Fibroblast of lung (primary cell): Measurements from ENCODE around the gene CYP2W1. TPM values are rescaled to one million over a fixed set of nuclear protein-coding genes. Genes with fewer than 3 reads are reported as not detected.

Experiments
- DNase-seq, 2 donors: peaks; one replicate each; pipeline versions ENCODE4 v3.0.0 to v3.0.0-alpha.2; 2010; ENCODE audit warnings: low read depth in 2 of 2
- H2AFZ ChIP-seq: 2 replicates; pipeline ENCODE4 v1.5.1; 2012; ENCODE audit warnings: low read length, control low read depth, inconsistent platforms
- H3K27ac ChIP-seq: 2 replicates; pipeline ENCODE4 v1.5.1; 2011; ENCODE audit warnings: low read length, control low read depth; ENCODE audit not compliant: insufficient read depth
- H3K27me3 ChIP-seq: 2 replicates; pipeline ENCODE4 v1.5.1; 2011; ENCODE audit warnings: mild to moderate bottlenecking, low read length; ENCODE audit not compliant: control insufficient read depth, insufficient read depth
- H3K36me3 ChIP-seq: 2 replicates; pipeline ENCODE4 v1.5.1; 2011; ENCODE audit warnings: low read length; ENCODE audit not compliant: control insufficient read depth, insufficient read depth
- H3K4me1 ChIP-seq: 2 replicates; pipeline ENCODE4 v1.5.1; 2011; ENCODE audit warnings: low read length; ENCODE audit not compliant: control insufficient read depth, insufficient read depth; ENCODE audit errors: extremely low read depth
- H3K4me2 ChIP-seq: 2 replicates; pipeline ENCODE4 v1.5.1; 2011; ENCODE audit warnings: low read length, control low read depth; ENCODE audit not compliant: insufficient read depth; ENCODE audit errors: extremely low read depth
- H3K4me3 ChIP-seq, 4 experiments: fragments of 200-600 bp in 1 of 4; sonication (generic) in 1 of 4; replicated peaks in 1 of 4; 2 replicates each; pipeline ENCODE4 v1.5.1; 2011 to 2016; ENCODE audit warnings: low read length in 4 of 4, low read depth in 3 of 4, mild to moderate bottlenecking in 3 of 4, control low read depth in 2 of 4, inconsistent platforms in 1 of 4, mixed read lengths in 1 of 4; ENCODE audit not compliant: insufficient read depth in 1 of 4; ENCODE audit errors: control extremely low read depth in 1 of 4
- H3K79me2 ChIP-seq: 2 replicates; pipeline ENCODE4 v1.5.1; 2012; ENCODE audit warnings: mild to moderate bottlenecking, low read length, inconsistent platforms; ENCODE audit not compliant: control insufficient read depth, insufficient read depth
- H3K9ac ChIP-seq: 2 replicates; pipeline ENCODE4 v1.5.1; 2011; ENCODE audit warnings: mild to moderate bottlenecking, low read length, control low read depth; ENCODE audit not compliant: insufficient read depth
- H3K9me3 ChIP-seq: 2 replicates; pipeline ENCODE4 v1.5.1; 2012; ENCODE audit warnings: low read depth, low read length; ENCODE audit not compliant: control insufficient read depth, insufficient read depth
- H4K20me1 ChIP-seq: 2 replicates; pipeline ENCODE4 v1.5.1; 2011; ENCODE audit warnings: low read length; ENCODE audit not compliant: control insufficient read depth, insufficient read depth; ENCODE audit errors: extremely low read depth
- EZH2 ChIP-seq: IDR thresholded peaks from 2 replicates; pipeline ENCODE4 v1.5.1; 2012; ENCODE audit warnings: low read length, control low read depth, mild to moderate bottlenecking; ENCODE audit errors: missing control alignments
- polyA minus RNA-seq: library from RNA; depleted of rRNA, polyadenylated mRNA; stranded (reverse); fragments of >200 nt; gene quantifications from 2 replicates; pipeline ENCODE4 v1.2.3, GENCODE V29; 2011; ENCODE audit warnings: low replicate concordance
- polyA plus RNA-seq, 2 donors: library from polyadenylated mRNA; depleted of rRNA in 1 of 2; stranded (reverse) in 1 of 2; unstranded in 1 of 2; fragments of >200 nt; gene quantifications; 2 replicates each; pipeline ENCODE4 v1.2.1, GENCODE V29; 2011 to 2012; ENCODE audit warnings: missing spikeins in 1 of 2
- total RNA-seq: library from RNA; depleted of rRNA; stranded (reverse); fragments of >200 nt; gene quantifications from 2 replicates; pipeline ENCODE4 v1.2.1, GENCODE V29; 2014
- TF ChIP-seq, protein P1 (sequence below), 2 donors: IDR thresholded peaks in 1 of 2; conservative IDR thresholded peaks in 1 of 2; 1 replicate in 1 of 2; 2 replicates in 1 of 2; pipeline ENCODE4 v1.5.1; 2011 to 2012; ENCODE audit warnings: low read length in 2 of 2, control low read depth in 1 of 2, inconsistent platforms in 1 of 2, low read depth in 1 of 2, mild to moderate bottlenecking in 1 of 2

Gene CYP2W1, protein sequence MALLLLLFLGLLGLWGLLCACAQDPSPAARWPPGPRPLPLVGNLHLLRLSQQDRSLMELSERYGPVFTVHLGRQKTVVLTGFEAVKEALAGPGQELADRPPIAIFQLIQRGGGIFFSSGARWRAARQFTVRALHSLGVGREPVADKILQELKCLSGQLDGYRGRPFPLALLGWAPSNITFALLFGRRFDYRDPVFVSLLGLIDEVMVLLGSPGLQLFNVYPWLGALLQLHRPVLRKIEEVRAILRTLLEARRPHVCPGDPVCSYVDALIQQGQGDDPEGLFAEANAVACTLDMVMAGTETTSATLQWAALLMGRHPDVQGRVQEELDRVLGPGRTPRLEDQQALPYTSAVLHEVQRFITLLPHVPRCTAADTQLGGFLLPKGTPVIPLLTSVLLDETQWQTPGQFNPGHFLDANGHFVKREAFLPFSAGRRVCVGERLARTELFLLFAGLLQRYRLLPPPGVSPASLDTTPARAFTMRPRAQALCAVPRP
- total RNA-seq (not detected in 2 replicates), polyA plus RNA-seq (not detected in 2 replicates), polyA minus RNA-seq (not detected in 2 replicates)
- not detected in 2 replicates for polyA plus RNA-seq (2012)

DNA sequence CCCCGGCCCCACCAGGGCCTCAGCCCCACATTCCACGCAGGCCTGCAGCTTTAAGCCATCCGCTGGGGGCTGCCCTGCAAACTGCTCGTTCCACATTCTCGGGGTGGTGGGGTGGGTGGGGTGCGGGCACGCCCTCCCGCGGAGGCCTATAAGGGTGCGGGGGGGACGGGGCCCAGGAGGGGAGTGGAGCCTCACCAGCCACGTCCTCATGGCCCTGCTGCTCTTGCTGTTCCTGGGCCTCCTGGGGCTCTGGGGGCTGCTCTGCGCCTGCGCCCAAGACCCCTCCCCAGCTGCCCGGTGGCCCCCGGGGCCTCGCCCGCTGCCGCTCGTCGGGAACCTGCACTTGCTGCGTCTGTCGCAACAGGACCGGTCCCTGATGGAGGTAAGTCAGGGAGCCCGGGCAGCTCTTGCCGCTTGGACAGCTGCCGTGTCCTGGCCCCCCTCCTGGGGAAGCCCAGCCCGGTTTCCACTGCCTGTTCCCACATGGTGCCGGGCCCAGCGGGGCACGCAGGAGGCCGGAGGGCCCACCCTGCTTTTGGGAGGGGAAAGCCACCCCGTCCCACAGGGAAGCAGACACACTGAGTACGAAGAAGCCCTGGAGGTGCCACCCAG, at the start of gene CYP2W1:
Gene CYP2W1, plus strand, starts transcription at position 178 of the 612 bp plus-strand sequence. Its CDS starts 31 bp downstream, at position 209.
- H3K4me3 ChIP-seq = no peak within 1 kb of the TSS
- no peaks in the 10 kb centered on the region for H3K27me3 ChIP-seq
- H4K20me1 ChIP-seq = no peaks in the 10 kb centered on the region
- H3K79me2 ChIP-seq = no peaks in the 10 kb centered on the region
- TF ChIP-seq, protein P1, sequence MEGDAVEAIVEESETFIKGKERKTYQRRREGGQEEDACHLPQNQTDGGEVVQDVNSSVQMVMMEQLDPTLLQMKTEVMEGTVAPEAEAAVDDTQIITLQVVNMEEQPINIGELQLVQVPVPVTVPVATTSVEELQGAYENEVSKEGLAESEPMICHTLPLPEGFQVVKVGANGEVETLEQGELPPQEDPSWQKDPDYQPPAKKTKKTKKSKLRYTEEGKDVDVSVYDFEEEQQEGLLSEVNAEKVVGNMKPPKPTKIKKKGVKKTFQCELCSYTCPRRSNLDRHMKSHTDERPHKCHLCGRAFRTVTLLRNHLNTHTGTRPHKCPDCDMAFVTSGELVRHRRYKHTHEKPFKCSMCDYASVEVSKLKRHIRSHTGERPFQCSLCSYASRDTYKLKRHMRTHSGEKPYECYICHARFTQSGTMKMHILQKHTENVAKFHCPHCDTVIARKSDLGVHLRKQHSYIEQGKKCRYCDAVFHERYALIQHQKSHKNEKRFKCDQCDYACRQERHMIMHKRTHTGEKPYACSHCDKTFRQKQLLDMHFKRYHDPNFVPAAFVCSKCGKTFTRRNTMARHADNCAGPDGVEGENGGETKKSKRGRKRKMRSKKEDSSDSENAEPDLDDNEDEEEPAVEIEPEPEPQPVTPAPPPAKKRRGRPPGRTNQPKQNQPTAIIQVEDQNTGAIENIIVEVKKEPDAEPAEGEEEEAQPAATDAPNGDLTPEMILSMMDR (conservative IDR thresholded peaks at IDR 0.05 in 1 of 2, IDR thresholded peaks at IDR 0.05 in 1 of 2; ENCODE audit: low read depth in 1 of 2, low read length in 2 of 2) = no peak
- no peak for TF ChIP-seq EZH2
- no peak within 1 kb of the TSS for H3K9ac ChIP-seq
- no peak within 1 kb of the TSS for H3K4me2 ChIP-seq
- H3K27ac ChIP-seq = no peak within 1 kb of the TSS
- no peaks in the 10 kb centered on the region for H3K9me3 ChIP-seq
- no peak within 1 kb of the TSS for H2AFZ ChIP-seq
- no peaks in the 10 kb centered on the region for H3K36me3 ChIP-seq
- H3K4me1 ChIP-seq = peaks cover 3% of the 10 kb centered on the region
- DNase-seq = no peak

DNA sequence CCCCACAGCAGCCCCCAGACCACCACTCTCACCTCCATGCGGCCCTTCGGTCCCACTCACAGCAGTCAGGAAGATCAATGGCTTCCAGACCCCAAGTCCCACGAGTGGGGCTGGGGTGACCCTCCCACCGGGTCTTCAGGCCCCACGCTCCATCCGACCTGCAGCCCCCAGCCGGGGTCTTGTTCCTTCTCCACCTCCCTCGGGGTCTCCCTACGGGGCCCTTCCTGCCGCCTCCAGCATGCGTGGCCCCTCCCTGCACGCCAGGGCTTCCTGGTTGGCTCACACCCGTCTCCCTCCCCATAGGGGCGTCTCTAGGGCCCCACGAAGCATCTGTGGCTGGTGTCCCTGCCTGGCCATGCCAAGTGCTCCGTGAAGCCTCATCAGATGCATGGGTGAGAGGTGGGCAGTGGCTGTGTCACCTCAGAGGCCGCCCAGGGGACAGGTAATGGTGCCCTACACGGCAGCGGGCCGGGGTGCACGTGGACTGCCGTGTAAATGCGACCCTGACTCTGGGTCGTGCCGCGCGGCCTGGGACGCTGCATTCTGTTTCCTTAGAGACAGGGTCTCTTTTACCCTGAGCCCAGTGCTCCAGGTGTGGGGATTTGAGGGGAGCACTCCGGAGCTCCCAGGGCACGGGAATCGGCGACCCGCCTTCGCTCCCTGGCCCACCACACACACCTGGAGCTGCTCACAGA, 48.4 kb upstream of the CYP2W1 start:
- no peak for DNase-seq
- Histone ChIP-seq H2AFZ (no peak overlapping the region), H3K4me1 (no peaks in the 10 kb centered on the region), H3K79me2 (no peaks in the 10 kb centered on the region), H4K20me1 (no peaks in the 10 kb centered on the region), H3K9ac (no peak overlapping the region), H3K4me3 (no peak overlapping the region), H3K27ac (no peak overlapping the region), H3K36me3 (no peaks in the 10 kb centered on the region), H3K27me3 (no peaks in the 10 kb centered on the region), H3K4me2 (no peak overlapping the region), H3K9me3 (no peaks in the 10 kb centered on the region)
- TF ChIP-seq EZH2 = no peak
- TF ChIP-seq, protein P1 (conservative IDR thresholded peaks at IDR 0.05 in 1 of 2, IDR thresholded peaks at IDR 0.05 in 1 of 2; ENCODE audit: low read depth in 1 of 2, low read length in 2 of 2) = no peak
